ENCODE data around the gene COG2.

DNA sequence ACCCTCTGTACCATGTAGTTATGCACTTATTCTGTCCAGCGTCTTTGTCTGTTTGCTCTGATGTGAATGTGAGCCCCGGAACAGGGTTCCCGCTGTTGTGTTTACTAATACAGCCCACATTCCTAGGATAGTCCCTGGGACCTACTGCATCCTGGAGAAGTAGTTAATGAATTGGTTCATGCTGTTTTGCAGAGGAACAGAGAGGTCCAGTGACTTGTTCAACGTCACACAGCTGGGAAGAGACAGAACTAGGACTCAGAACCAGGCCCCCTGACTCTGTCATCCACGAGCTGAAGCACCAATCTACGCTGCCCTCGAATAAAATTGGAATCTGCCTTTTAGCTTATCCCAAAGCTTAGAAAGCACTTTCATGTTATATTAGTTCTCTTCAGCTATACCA lies 70.9 kb downstream of the COG2 start:
- TF ChIP-seq, protein P1, sequence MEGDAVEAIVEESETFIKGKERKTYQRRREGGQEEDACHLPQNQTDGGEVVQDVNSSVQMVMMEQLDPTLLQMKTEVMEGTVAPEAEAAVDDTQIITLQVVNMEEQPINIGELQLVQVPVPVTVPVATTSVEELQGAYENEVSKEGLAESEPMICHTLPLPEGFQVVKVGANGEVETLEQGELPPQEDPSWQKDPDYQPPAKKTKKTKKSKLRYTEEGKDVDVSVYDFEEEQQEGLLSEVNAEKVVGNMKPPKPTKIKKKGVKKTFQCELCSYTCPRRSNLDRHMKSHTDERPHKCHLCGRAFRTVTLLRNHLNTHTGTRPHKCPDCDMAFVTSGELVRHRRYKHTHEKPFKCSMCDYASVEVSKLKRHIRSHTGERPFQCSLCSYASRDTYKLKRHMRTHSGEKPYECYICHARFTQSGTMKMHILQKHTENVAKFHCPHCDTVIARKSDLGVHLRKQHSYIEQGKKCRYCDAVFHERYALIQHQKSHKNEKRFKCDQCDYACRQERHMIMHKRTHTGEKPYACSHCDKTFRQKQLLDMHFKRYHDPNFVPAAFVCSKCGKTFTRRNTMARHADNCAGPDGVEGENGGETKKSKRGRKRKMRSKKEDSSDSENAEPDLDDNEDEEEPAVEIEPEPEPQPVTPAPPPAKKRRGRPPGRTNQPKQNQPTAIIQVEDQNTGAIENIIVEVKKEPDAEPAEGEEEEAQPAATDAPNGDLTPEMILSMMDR (IDR thresholded peaks at IDR 0.05; ENCODE audit: insufficient read depth, low read depth, low read length) = no peak
- TF ChIP-seq EZH2 (IDR thresholded peaks at IDR 0.05; ENCODE audit: insufficient read depth, low read length) = no peak

Data from astrocyte (in vitro differentiated cells and primary cell).